Upper lobe of left lung (tissue), 4 donors: ENCODE results near the gene BEST2.

Experiments used
- EP300 ChIP-seq, 4 donors: sonication (generic); formaldehyde crosslinking; IDR thresholded peaks; one replicate each; pipeline ENCODE4 v1.5.1; 2017; ENCODE audit warnings: antibody characterized with exemption in 4 of 4, control low read depth in 2 of 4
- POLR2A ChIP-seq, 4 donors: fragments of 450-650 bp; IDR thresholded peaks; one replicate each; pipeline ENCODE4 v1.5.1; 2016 to 2017; ENCODE audit warnings: antibody characterized with exemption in 4 of 4, mild to moderate bottlenecking in 2 of 4
- TF ChIP-seq, protein P1 (sequence below), 6 experiments: fragments of 450-650 bp in 4 of 6; fragments of 200-600 bp in 2 of 6; sonication (generic) in 2 of 6; IDR thresholded peaks; one replicate each; pipeline ENCODE4 v1.5.1; 2016 to 2019; ENCODE audit warnings: antibody characterized with exemption in 6 of 6

DNA sequence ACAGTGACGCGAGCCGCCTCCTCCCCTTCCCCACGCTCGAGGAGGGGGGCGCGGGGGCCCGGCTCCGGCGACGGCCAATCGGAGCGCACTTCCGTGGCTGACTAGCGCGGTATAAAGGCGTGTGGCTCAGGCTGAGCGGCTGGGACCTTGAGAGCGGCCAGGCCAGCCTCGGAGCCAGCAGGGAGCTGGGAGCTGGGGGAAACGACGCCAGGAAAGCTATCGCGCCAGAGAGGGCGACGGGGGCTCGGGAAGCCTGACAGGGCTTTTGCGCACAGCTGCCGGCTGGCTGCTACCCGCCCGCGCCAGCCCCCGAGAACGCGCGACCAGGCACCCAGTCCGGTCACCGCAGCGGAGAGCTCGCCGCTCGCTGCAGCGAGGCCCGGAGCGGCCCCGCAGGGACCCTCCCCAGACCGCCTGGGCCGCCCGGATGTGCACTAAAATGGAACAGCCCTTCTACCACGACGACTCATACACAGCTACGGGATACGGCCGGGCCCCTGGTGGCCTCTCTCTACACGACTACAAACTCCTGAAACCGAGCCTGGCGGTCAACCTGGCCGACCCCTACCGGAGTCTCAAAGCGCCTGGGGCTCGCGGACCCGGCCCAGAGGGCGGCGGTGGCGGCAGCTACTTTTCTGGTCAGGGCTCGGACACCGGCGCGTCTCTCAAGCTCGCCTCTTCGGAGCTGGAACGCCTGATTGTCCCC is 39.9 kb downstream of the BEST2 start, which contains the start of gene JUNB:
- TF ChIP-seq POLR2A (IDR thresholded peaks at IDR 0.05) (peak; percentile 100), EP300 (IDR thresholded peaks at IDR 0.05) (peak; percentile 97 to 100 (median 98))
- TF ChIP-seq, protein P1, sequence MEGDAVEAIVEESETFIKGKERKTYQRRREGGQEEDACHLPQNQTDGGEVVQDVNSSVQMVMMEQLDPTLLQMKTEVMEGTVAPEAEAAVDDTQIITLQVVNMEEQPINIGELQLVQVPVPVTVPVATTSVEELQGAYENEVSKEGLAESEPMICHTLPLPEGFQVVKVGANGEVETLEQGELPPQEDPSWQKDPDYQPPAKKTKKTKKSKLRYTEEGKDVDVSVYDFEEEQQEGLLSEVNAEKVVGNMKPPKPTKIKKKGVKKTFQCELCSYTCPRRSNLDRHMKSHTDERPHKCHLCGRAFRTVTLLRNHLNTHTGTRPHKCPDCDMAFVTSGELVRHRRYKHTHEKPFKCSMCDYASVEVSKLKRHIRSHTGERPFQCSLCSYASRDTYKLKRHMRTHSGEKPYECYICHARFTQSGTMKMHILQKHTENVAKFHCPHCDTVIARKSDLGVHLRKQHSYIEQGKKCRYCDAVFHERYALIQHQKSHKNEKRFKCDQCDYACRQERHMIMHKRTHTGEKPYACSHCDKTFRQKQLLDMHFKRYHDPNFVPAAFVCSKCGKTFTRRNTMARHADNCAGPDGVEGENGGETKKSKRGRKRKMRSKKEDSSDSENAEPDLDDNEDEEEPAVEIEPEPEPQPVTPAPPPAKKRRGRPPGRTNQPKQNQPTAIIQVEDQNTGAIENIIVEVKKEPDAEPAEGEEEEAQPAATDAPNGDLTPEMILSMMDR (IDR thresholded peaks at IDR 0.05), result peak in 4 of 6 experiments; percentile 32 to 47 (median 38)
